HEK293 (cell line): Measurements from ENCODE around the gene OR4D11.
A peak's percentile ranks its signal among the peaks of the same experiment; 100 is the strongest.

Source experiments
- BCL11A ChIP-seq: fragments of 450-650 bp; formaldehyde crosslinking; IDR thresholded peaks from 2 replicates; pipeline ENCODE4 v1.5.1; 2016; ENCODE audit warnings: low read depth, missing biosample characterization, missing genetic modification characterization
- BCL11B ChIP-seq: fragments of 450-650 bp; formaldehyde crosslinking; IDR thresholded peaks from 2 replicates; pipeline ENCODE4 v1.5.1; 2016; ENCODE audit warnings: low read depth, missing biosample characterization, missing genetic modification characterization
- GFI1B ChIP-seq: fragments of 450-650 bp; formaldehyde crosslinking; IDR thresholded peaks from 2 replicates; pipeline ENCODE4 v1.5.1; 2016; ENCODE audit warnings: missing biosample characterization, missing genetic modification characterization
- KLF1 ChIP-seq: fragments of 450-650 bp; formaldehyde crosslinking; IDR thresholded peaks from 2 replicates; pipeline ENCODE4 v1.5.1; 2016; ENCODE audit warnings: missing biosample characterization, missing genetic modification characterization
- PRDM1 ChIP-seq: fragments of 450-650 bp; formaldehyde crosslinking; IDR thresholded peaks from 2 replicates; pipeline ENCODE4; 2016; ENCODE audit warnings: missing biosample characterization, missing genetic modification characterization
- REPIN1 ChIP-seq: fragments of 450-650 bp; formaldehyde crosslinking; IDR thresholded peaks from 2 replicates; pipeline ENCODE4 v1.5.1; 2017; ENCODE audit warnings: missing biosample characterization, missing genetic modification characterization, low read depth
- SALL2 ChIP-seq: fragments of 450-650 bp; formaldehyde crosslinking; IDR thresholded peaks from 2 replicates; pipeline ENCODE4 v1.5.0; 2017; ENCODE audit warnings: missing biosample characterization, mild to moderate bottlenecking, missing genetic modification characterization, borderline replicate concordance
- ZFP3 ChIP-seq: fragments of 450-650 bp; formaldehyde crosslinking; IDR thresholded peaks from 2 replicates; pipeline ENCODE4 v1.5.1; 2016; ENCODE audit warnings: low read depth, missing biosample characterization, missing genetic modification characterization
- ZNF138 ChIP-seq: fragments of 450-650 bp; formaldehyde crosslinking; IDR thresholded peaks from 2 replicates; pipeline ENCODE4 v1.5.1; 2016; ENCODE audit warnings: missing biosample characterization, missing genetic modification characterization, borderline replicate concordance
- ZNF202 ChIP-seq: fragments of 450-650 bp; formaldehyde crosslinking; IDR thresholded peaks from 2 replicates; pipeline ENCODE4 v1.5.1; 2016; ENCODE audit warnings: missing biosample characterization, missing genetic modification characterization, borderline replicate concordance
- ZNF214 ChIP-seq: fragments of 450-650 bp; formaldehyde crosslinking; IDR thresholded peaks from 2 replicates; pipeline ENCODE4 v1.5.1; 2017; ENCODE audit warnings: missing biosample characterization, mild to moderate bottlenecking, missing genetic modification characterization, borderline replicate concordance
- ZNF221 ChIP-seq: fragments of 450-650 bp; formaldehyde crosslinking; IDR thresholded peaks from 2 replicates; pipeline ENCODE4 v1.5.1; 2017; ENCODE audit warnings: missing biosample characterization, missing genetic modification characterization, borderline replicate concordance
- ZNF223 ChIP-seq: fragments of 450-650 bp; formaldehyde crosslinking; IDR thresholded peaks from 2 replicates; pipeline ENCODE4 v1.5.1; 2016; ENCODE audit warnings: missing biosample characterization, missing genetic modification characterization
- ZNF335 ChIP-seq: fragments of 450-650 bp; formaldehyde crosslinking; conservative IDR thresholded peaks from 2 replicates; pipeline ENCODE4 v1.5.1; 2016; ENCODE audit warnings: missing biosample characterization, missing genetic modification characterization
- ZNF391 ChIP-seq: fragments of 450-650 bp; formaldehyde crosslinking; IDR thresholded peaks from 2 replicates; pipeline ENCODE4 v1.5.1; 2016; ENCODE audit warnings: low read depth, missing biosample characterization, missing genetic modification characterization, borderline replicate concordance
- ZNF416 ChIP-seq: fragments of 450-650 bp; formaldehyde crosslinking; IDR thresholded peaks from 2 replicates; pipeline ENCODE4 v1.5.1; 2016; ENCODE audit warnings: missing biosample characterization, missing genetic modification characterization
- ZNF510 ChIP-seq: fragments of 450-650 bp; formaldehyde crosslinking; IDR thresholded peaks from 2 replicates; pipeline ENCODE4 v1.5.1; 2018; ENCODE audit warnings: mild to moderate bottlenecking, missing genetic modification characterization, missing biosample characterization; ENCODE audit not compliant: insufficient replicate concordance
- ZNF514 ChIP-seq: fragments of 450-650 bp; formaldehyde crosslinking; IDR thresholded peaks from 2 replicates; pipeline ENCODE4 v1.5.1; 2016; ENCODE audit warnings: missing biosample characterization, missing genetic modification characterization
- ZNF521 ChIP-seq: fragments of 450-650 bp; formaldehyde crosslinking; IDR thresholded peaks from 2 replicates; pipeline ENCODE4 v1.5.1; 2017; ENCODE audit warnings: missing biosample characterization, mild to moderate bottlenecking, missing genetic modification characterization
- ZNF549 ChIP-seq: fragments of 450-650 bp; IDR thresholded peaks from 2 replicates; pipeline ENCODE4 v1.5.1; 2018; ENCODE audit warnings: missing biosample characterization, missing genetic modification characterization, mild to moderate bottlenecking, inconsistent platforms, moderate library complexity
- ZNF571 ChIP-seq: fragments of 450-650 bp; formaldehyde crosslinking; IDR thresholded peaks from 2 replicates; pipeline ENCODE4 v1.5.0; 2017; ENCODE audit warnings: missing biosample characterization, missing genetic modification characterization
- ZNF585B ChIP-seq: fragments of 450-650 bp; formaldehyde crosslinking; IDR thresholded peaks from 2 replicates; pipeline ENCODE4 v1.5.1; 2016; ENCODE audit warnings: missing biosample characterization, missing genetic modification characterization
- ZNF600 ChIP-seq: fragments of 450-650 bp; formaldehyde crosslinking; IDR thresholded peaks from 2 replicates; pipeline ENCODE4 v1.5.1; 2016; ENCODE audit warnings: missing biosample characterization, missing genetic modification characterization
- ZNF660 ChIP-seq: fragments of 450-650 bp; IDR thresholded peaks from 2 replicates; pipeline ENCODE4 v1.5.1; 2018; ENCODE audit warnings: missing biosample characterization, mild to moderate bottlenecking, missing genetic modification characterization
- ZNF677 ChIP-seq: fragments of 450-650 bp; IDR thresholded peaks from 2 replicates; pipeline ENCODE4 v1.5.0; 2018; ENCODE audit warnings: missing biosample characterization, mild to moderate bottlenecking, missing genetic modification characterization, moderate library complexity
- ZNF830 ChIP-seq: fragments of 450-650 bp; IDR thresholded peaks from 2 replicates; pipeline ENCODE4 v1.5.0; 2018; ENCODE audit warnings: missing biosample characterization, missing genetic modification characterization, low read depth, mild to moderate bottlenecking, moderate library complexity
- ZNF837 ChIP-seq: fragments of 450-650 bp; formaldehyde crosslinking; IDR thresholded peaks from 2 replicates; pipeline ENCODE4 v1.5.1; 2016; ENCODE audit warnings: missing biosample characterization, missing genetic modification characterization
- TF ChIP-seq, protein P1 (sequence below): fragments of 450-650 bp; formaldehyde crosslinking; IDR thresholded peaks from 2 replicates; pipeline ENCODE4 v1.5.0; 2017; ENCODE audit warnings: missing biosample characterization, missing genetic modification characterization, borderline replicate concordance
- TF ChIP-seq, protein P2 (sequence below): fragments of 450-650 bp; formaldehyde crosslinking; IDR thresholded peaks from 2 replicates; pipeline ENCODE4 v1.5.1; 2016; ENCODE audit warnings: missing biosample characterization, missing genetic modification characterization, low read depth
- TF ChIP-seq, protein P3 (sequence below): fragments of 450-650 bp; formaldehyde crosslinking; IDR thresholded peaks from 2 replicates; pipeline ENCODE4 v1.5.1; 2017; ENCODE audit warnings: missing biosample characterization, missing genetic modification characterization
- TF ChIP-seq, protein P4 (sequence below): fragments of 450-650 bp; formaldehyde crosslinking; IDR thresholded peaks from 2 replicates; pipeline ENCODE4 v1.5.1; 2016; ENCODE audit warnings: missing biosample characterization, missing genetic modification characterization

The OR4D11 gene

DNA sequence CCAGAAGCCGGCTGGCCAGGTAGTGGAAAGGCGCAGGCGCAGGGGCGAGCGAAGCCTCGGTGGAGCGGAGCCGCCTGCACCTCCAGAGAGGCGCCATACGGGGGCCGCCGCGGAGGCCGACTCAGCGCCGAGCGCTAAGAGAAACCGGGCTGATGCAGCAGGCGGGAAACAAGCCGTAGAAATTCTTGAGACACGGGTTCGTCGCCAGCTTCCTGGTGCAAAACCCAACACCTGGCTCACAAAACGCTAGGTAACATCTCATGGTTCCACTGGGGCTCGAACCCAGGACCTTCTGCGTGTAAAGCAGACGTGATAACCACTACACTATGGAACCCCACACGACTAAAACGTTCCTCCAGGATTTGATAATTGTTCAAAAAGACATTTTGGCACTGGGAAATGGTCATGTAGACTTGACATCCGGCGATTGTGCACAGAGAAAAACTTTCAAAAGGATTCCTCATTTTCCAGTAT is 47.0 kb downstream of the OR4D11 start (continued):
- TF ChIP-seq KLF1 (tag by site-specific recombination) = no peak
- TF ChIP-seq ZNF335 (tag by site-specific recombination) = no peak
- no peak; the same call in 1 of the 2 replicates for TF ChIP-seq ZNF391 (tag by site-specific recombination)
- TF ChIP-seq ZNF521 (tag by site-specific recombination) = no peak
- TF ChIP-seq ZNF830 (tag by site-specific recombination) = 0 out of 2 replicates have a peak, but pooled peaks have one; percentile 28
- TF ChIP-seq ZFP3 (tag by site-specific recombination) = no peak
- TF ChIP-seq ZNF416 (tag by site-specific recombination) = 0 out of 2 replicates have a peak, but pooled peaks have one; percentile 67
- TF ChIP-seq ZNF223 (tag by site-specific recombination) = peak; percentile 66; the same call in 1 of the 2 replicates
- no peak for TF ChIP-seq ZNF677 (tag by site-specific recombination)
- peak; percentile 92 for TF ChIP-seq ZNF660 (tag by site-specific recombination)
- TF ChIP-seq SALL2 (tag by site-specific recombination) = no peak
- peak; percentile 100 for TF ChIP-seq ZNF837 (tag by site-specific recombination)
- TF ChIP-seq PRDM1 (tag by site-specific recombination) = no peak
- TF ChIP-seq ZNF221 (tag by site-specific recombination) = peak; percentile 72; the same call in 1 of the 2 replicates
- TF ChIP-seq ZNF138 (tag by site-specific recombination) = no peak
- no peak for TF ChIP-seq ZNF214 (tag by site-specific recombination)
- no peak for TF ChIP-seq REPIN1
- no peak for TF ChIP-seq BCL11B (tag by site-specific recombination)
- TF ChIP-seq, protein P1, sequence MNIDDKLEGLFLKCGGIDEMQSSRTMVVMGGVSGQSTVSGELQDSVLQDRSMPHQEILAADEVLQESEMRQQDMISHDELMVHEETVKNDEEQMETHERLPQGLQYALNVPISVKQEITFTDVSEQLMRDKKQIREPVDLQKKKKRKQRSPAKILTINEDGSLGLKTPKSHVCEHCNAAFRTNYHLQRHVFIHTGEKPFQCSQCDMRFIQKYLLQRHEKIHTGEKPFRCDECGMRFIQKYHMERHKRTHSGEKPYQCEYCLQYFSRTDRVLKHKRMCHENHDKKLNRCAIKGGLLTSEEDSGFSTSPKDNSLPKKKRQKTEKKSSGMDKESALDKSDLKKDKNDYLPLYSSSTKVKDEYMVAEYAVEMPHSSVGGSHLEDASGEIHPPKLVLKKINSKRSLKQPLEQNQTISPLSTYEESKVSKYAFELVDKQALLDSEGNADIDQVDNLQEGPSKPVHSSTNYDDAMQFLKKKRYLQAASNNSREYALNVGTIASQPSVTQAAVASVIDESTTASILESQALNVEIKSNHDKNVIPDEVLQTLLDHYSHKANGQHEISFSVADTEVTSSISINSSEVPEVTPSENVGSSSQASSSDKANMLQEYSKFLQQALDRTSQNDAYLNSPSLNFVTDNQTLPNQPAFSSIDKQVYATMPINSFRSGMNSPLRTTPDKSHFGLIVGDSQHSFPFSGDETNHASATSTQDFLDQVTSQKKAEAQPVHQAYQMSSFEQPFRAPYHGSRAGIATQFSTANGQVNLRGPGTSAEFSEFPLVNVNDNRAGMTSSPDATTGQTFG = no peak
- TF ChIP-seq ZNF600 (tag by site-specific recombination) = peak; percentile 95
- TF ChIP-seq ZNF549 (tag by site-specific recombination) = peak; percentile 60; the same call in 1 of the 2 replicates
- TF ChIP-seq ZNF514 (tag by site-specific recombination) = no peak
- TF ChIP-seq GFI1B = no peak
- TF ChIP-seq ZNF202 = no peak
- TF ChIP-seq, protein P2, sequence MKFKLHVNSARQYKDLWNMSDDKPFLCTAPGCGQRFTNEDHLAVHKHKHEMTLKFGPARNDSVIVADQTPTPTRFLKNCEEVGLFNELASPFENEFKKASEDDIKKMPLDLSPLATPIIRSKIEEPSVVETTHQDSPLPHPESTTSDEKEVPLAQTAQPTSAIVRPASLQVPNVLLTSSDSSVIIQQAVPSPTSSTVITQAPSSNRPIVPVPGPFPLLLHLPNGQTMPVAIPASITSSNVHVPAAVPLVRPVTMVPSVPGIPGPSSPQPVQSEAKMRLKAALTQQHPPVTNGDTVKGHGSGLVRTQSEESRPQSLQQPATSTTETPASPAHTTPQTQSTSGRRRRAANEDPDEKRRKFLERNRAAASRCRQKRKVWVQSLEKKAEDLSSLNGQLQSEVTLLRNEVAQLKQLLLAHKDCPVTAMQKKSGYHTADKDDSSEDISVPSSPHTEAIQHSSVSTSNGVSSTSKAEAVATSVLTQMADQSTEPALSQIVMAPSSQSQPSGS (tag by site-specific recombination) = no peak
- TF ChIP-seq, protein P3, sequence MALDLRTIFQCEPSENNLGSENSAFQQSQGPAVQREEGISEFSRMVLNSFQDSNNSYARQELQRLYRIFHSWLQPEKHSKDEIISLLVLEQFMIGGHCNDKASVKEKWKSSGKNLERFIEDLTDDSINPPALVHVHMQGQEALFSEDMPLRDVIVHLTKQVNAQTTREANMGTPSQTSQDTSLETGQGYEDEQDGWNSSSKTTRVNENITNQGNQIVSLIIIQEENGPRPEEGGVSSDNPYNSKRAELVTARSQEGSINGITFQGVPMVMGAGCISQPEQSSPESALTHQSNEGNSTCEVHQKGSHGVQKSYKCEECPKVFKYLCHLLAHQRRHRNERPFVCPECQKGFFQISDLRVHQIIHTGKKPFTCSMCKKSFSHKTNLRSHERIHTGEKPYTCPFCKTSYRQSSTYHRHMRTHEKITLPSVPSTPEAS (tag by site-specific recombination) = no peak
- TF ChIP-seq BCL11A = no peak
- no peak for TF ChIP-seq ZNF571 (tag by site-specific recombination)
- TF ChIP-seq ZNF510 (tag by site-specific recombination) = peak; percentile 97
- TF ChIP-seq ZNF585B = peak; percentile 32
- TF ChIP-seq, protein P4, sequence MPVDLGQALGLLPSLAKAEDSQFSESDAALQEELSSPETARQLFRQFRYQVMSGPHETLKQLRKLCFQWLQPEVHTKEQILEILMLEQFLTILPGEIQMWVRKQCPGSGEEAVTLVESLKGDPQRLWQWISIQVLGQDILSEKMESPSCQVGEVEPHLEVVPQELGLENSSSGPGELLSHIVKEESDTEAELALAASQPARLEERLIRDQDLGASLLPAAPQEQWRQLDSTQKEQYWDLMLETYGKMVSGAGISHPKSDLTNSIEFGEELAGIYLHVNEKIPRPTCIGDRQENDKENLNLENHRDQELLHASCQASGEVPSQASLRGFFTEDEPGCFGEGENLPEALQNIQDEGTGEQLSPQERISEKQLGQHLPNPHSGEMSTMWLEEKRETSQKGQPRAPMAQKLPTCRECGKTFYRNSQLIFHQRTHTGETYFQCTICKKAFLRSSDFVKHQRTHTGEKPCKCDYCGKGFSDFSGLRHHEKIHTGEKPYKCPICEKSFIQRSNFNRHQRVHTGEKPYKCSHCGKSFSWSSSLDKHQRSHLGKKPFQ (tag by site-specific recombination) = peak; percentile 29; the same call in 1 of the 2 replicates
